HK-2 (cell line): ENCODE data around the gene SEMA4D.
"Not testable (repeated sequence)": the region's sequence is repeated elsewhere in the genome, so short reads cannot be mapped to it uniquely, and the experiment has no call there.

Experiments used
- DNase-seq: peaks from one replicate; pipeline ENCODE4 v3.0.0-alpha.2; 2018; ENCODE audit not compliant: unreplicated experiment

SEMA4D gene

DNA sequence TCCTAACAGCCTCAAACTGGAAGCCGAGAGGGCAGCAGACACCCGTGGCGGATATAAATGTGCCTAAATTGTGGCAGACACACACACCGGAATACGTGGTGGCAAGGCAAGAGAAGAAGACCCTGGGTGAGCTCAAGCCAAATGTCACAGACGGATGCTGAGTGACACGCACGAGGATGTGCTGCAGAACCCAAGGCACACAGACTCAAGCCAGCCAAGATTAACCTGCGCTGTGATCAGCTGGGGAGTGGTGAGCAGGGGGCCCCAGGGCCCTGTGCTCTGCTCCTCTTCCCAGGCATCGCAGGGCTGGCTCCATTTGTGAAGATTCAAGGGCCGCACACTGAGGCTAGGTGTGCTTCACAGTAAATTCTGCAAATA is 16.4 kb downstream of the SEMA4D start:
- DNase-seq = no peak

DNA sequence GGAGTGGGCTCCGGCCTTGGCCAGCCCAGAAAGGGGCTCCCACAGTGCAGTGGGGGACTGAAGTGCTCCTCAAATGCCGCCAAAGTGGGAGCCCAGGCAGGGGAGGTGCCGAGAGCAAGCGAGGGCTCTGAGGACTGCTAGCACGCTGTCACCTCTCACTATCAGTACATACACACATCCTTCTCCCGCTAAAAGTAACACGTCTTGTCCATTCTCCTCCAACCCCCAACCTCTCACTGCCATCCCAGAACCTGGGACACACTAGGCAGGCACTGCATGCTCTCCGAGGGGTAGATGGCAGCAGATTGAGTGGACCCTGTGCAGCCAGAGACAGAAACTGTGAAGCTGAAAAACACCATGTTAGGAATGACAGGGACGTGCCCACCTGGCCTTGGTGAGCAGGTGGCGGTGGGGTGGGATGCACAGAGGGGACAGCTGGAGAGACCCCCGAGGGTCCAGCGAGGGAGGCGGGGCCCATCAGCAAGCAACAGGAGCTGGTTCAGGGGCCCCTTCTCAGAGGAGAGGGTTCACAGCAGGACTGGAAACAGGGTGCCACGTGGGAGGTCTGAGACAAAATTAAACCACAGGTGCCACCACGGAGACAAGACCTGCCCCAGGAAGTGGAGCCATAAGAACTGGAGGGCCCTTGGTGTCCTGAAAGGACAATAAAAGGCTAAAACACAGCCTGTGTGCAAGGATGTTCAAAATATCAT is 16.9 kb downstream of the SEMA4D start:
- DNase-seq = no peak

DNA sequence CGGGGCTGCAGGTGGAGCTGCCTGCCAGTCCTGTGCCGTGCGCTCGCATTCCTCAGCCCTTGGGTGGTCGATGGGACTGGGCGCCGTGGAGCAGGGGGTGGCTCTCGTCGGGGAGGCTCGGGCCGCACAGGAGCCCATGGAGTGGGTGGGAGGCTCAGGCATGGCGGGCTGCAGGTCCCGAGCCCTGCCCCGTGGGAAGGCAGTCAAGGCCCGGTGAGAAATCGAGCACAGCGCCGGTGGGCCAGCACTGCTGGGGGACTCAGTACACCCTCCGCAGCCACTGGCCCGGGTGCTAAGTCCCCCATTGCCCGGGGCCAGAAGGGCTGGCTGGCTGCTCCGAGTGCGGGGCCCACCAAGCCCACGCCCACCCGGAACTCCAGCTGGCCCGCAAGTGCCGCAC is 17.5 kb downstream of the SEMA4D start:
- DNase-seq = not testable (repeated sequence)

DNA sequence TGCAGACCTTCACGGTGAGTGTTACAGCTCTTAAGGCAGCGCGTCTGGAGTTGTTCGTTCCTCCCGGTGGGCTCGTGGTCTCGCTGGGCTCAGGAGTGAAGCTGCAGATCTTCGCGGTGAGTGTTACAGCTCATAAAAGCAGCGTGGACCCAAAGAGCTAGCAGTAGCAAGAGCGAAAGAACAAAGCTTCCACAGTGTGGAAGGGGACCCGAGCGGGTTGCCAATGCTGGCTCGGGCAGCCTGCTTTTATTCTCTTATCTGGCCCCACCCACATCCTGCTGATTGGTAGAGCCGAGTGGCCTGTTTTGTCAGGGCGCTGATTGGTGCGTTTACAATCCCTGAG is 18.3 kb downstream of the SEMA4D start:
- not testable (repeated sequence) for DNase-seq

DNA sequence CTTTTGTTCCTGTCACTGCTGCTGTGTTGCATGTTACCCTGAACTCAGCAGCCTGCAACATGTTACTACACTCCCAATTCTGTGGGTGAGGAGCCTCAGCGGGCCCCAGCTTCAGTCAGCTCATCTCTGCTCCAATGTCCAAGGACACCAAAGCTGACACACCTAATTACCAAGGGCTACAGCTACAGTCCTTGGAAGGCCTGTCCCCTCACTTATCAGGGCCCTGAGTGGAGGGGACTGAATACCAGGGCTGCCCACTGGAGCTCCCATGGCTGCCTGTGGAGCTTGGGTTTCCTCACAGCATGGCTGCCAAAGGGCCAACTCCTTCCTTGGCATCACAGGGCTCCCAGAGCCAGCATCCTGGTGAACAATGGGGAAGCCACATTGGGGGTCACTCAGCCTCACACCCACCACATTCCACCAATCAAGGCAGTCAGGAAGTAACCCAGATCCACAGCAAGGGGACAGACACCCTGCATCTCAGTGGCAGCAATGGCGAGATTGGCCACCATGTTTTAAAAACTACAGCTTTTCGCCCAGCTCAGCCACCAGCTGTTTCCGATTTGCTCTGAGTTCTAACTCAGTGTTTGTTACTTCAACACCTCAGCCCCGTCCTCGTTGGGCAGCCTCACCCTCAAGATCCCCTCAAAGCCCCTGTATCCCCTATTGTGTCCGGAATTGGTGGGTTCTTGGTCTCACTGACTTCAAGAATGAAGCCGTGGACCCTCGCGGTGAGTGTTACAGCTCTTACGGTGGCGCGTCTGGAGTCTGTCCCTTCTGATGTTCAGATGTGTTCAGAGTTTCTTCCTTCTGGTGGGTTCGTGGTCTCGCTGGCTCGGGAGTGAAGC is 18.9 kb downstream of the SEMA4D start:
- no peak for DNase-seq

DNA sequence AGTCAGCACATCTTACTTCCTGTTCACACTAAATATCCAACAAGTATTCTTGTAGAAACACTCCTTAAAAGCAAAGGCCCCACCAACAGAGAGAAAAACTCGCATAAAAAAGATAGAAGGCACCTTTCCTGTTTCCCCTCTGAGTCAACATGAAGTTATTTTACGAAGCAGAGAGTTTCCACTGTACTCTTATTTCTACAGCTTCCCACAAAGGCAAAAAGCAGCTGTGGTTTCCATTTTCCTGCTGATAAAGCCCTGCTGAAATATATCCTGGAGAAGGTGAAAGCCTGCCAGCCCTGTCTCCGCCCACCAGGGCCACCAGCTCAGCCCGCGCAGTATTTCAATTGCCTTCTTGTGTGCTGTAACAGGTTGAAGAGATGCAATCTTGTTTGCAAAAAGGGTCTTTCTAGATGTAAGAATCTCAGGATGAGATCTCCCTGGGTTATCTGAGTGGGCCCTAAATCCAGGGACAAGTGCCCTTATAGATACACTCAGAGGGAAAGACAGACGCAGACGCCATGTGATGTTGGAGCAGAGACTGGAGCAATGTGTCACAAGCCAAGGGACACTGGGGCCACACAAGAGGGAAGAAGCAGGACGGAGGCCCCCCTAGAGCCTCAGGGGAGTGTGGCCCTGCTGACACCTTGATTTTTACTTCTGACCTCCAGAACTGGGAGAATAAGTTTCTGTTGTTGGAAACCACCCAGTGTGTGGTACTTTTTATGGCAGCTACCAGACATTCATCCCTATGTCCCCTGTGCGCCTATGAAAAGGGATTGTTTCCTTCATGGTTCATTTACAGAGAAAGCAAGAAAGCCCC is 19.9 kb downstream of the SEMA4D start:
- DNase-seq = peak; percentile 26

DNA sequence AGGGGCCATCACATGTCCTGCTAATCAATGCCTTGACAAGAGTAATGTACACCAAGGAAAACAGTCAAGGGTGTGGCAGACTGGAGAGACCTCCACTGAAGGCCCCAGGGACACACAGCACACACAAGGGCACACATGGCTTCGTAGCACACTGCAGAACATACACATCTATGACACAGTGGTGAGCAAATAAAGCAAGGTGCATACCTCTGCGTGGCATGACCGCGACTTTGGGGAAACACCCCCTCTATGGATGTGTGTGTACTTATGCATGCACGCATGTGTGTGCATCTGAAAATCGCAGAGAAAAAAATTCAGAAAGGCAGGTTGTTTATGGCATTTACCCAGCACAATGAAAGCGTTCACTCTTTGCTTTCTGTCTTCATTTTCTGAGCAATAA is 20.5 kb downstream of the SEMA4D start:
- DNase-seq = no peak

DNA sequence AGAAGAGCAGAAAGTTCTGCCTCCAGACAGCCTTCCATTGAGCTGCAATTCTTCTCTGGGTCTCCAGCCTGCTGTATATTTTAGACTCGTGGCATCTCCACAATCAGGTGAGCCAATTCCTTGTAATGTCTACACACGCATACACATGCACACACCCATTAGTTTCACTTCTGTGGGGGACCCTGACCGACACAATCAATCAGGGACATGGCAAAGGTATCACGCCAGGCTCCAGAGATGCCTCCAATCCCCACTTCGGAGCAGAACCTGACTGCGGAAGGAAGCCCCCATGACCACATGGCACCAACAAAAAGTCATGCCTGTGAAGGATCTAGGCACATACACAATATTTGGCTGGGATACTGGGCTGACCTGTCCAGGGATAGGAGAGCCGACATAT is 21.4 kb downstream of the SEMA4D start:
- DNase-seq = no peak

DNA sequence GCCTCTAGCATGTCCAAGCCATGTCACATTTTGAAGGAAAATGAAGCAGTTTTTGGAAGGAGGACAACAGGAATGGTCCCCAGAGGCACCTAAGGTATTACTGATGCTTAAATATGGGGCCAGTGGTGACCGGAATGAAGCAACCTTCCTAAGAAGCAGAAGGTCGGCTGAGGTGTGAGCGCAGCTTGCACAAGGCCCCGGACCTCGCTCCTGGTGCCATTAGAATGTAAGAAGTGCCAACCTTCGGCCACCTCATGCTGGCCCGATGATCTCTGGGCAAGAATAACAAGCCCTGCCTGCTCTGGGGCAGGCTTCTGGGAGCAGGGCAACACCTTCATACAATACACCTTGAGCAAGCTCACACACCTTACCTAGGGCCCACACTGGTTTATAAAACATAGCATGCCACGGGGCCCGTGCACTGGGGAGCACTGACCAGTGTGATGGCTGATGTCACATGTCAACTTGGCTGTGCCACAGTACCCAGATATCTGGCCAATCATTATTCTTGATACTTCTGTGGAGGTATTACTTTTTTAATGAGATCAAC is 21.9 kb downstream of the SEMA4D start:
- DNase-seq = no peak

DNA sequence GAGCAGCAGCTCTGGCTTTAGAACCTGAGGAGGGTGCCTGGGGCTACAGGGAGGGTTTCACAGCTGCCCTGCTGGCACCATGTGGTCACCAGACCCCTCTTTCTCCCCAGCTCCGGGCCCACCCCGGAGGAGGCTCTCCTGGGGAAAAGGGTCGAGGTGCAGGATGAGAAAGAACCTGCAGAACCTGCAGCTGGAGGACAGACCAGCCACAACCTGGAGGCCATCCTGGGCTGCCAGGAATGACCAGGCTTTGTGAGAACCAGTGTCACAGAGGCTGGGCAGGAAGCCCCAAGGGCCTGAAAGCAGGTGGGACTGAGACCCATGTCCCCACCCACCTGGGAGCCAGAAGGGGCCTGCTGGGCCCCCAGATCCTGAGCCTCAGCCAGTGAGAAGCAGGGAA is 23.0 kb downstream of the SEMA4D start:
- no peak for DNase-seq

DNA sequence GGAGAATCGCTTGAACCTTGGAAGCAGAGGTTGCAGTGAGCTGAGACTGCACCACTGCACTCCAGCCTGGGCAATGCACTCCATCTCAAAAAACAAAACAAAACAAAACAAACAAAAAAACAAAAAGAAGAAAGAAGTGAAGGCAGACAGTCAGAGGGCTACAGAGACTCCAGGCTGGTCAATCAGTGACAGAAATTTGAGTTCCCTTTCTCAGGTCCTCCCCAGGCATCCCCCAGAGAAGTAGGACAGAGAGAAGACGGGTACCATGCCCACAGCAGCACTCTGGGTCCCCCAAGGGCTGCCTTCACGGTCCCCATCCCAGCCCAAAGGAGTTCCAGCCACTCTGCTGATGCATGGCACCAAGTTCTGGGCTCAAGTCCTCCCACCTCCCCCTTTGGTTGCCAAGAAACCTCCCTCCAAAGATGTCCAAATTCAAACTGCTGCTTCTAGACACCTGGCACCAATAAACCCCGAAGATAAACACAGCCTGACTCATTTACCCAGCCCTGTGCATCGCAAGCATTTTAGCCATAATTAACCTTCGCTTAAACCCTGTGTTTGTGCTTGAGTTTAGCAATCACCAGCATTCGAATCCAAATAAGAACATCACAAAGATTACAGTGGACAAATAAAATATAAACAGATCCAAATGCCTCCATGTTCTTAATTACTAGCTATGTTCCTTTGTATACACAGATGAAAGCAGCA is 24.0 kb downstream of the SEMA4D start:
- DNase-seq = no peak

DNA sequence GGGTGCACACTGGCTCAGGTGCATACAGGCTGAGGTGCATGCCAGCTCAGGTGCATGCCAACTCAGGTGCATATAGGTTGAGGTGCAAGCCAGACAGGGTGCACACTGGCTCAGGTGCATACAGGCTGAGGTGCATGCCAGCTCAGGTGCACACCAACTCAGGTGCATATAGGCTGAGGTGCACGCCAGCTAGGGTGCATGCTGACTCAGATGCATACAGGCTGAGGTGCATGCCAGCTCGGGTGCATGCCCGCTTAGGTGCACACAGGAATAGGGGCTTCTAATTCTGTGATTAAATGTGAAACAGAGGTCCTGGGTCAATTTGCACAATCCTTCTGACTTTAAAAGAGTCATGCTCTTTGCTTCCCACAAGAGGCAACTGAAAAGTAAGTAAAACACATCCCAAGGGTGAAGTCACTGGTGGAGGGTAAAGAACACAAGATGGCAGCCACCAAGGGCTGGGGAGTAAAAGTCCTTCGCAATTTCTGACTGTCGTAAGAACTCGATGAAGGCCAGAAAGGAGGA is 26.1 kb downstream of the SEMA4D start:
- not testable (repeated sequence) for DNase-seq

DNA sequence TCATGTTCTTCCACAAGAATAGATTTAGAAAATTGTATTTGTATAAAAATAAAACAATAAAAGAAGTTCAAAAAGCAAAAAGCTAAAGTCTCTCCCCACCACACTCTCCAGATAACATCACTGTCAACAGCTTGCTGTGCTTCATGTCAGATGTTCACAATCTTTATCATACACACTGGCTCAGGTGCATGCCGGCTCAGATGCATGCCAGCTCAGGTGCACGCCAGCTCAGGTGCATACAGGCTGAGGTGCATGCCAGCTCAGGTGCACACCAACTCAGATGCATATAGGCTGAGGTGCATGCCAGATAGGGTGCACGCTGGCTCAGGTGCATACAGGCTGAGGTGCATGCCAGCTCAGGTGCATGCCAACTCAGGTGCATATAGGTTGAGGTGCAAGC is 26.5 kb downstream of the SEMA4D start:
- DNase-seq = no peak

DNA sequence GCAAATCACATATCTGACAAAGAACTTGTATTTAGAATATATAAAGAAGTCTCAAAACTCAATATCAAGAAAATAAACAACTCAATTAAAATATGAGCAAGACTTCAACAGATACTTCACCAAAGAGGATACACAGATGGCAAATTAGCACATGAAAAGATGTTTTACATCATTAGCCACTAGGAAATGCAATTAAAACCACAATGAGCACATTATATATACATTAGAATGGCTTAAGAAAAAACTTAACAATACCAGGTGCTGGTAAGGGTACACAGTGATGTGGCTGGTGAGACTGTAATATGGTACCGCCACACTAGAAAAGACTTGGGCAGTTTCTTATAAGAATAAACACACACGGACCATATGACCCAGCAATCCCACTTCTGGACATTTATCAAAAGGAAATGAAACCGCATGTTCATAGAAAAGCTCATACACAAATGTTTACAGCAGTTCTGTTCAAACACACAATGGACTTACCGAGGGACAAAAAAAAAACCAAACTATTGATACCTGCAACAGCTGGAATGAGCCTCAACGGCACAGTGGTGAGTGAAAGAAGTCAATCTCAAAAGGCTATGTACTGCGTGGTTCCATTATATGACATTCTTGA is 27.6 kb downstream of the SEMA4D start:
- no peak for DNase-seq

DNA sequence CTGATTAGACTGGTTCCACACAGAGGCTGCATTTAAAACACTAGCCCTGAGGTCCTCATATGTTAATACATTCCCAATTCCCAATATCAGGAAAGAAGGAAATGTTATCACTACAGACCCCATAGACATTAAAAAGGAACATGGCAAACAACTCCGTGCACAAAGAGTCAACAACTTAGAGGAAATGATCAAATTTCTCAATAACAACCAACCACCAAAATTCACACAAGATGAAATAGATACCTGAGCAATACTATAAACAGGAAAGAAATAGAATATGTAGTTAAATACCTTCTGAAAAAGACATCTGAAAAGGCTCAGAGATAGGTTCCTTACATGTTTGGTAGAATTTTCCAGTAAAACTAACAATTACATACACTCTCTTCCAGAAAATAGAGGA is 28.9 kb downstream of the SEMA4D start:
- DNase-seq = no peak

DNA sequence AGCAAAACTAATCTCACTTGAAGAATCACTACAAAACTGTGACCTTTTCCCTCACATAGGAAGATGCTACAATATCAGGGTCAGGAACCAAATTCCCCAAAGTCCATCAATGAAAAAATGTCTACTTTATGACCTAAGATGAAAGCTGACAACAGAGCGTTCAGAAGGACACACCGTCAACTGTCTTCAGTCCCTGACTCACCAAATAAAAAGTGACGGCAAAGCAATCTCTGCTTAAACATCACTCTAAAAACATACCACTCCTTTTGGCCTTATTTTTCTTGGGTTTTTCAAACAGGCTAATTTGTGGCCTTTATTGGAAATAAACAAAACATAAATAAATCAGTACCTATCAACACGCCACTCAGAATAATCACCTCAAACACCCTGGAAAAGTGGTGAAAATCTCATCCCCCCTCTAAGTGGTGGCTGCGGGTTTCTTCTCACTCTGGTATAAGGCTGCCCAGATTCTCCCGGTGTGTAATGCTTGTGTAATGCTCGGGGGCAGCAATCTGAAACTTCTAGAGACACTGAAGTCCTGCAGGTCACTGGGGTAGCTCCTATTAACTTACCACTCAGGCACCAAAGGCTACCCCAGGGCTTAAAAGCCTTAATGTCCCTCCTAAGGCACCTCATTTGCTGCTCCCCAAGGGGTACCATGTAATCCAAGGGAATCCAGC is 29.5 kb downstream of the SEMA4D start:
- DNase-seq = no peak

DNA sequence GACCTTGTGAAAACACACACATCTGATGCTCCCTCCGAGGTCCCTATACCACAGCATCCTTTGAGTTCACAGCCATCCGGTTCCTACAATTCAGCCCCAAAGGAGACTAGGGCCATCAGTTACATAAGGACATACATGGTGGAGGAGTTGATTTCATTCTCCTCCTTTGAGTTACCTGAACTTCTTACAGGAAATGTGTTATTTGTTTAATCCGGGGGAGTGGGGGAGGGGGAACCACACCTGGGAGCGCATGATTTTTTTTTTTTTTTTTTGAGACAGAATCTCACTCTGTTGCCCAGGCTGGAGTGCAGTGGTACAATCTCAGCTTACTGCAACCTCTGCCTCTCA is 30.7 kb downstream of the SEMA4D start:
- DNase-seq = no peak

DNA sequence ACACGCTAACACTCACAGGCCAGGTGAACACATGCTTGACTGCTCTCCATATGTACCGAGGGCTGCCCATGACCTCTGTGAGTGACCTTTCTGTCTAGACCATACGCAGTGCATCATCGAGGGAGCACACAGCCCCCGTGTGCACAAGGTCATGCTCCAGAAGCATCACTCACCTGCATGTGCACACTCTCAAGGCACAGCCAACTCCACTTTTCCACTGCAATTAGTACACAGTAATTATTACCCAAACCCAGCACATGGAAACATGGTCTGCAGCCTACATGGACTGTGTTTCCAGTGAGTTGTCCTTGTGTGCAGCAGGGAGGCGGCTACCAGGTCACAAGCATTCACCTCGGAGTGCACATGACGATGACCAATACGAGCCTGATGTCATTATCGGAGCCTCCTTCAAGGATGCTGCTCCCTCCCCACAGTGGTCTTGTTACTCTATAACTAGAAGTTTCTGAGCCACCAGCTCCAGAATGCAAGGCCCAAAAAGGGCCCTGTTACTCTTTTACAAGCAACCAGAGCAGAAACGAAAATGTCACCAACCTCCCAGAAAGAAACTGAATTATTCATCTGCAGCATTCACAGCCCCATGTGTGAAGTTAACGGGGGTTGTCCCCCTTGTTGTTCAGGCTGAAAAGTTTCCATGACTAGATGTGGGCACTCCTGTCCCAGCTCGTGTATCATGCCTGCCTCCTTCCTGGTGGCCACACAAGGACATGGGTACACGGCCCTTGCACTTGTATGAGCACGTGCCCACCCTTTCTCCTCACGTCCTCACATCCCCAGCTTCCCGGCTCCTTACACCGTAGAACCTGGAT is 31.2 kb downstream of the SEMA4D start:
- DNase-seq = peak; percentile 73

DNA sequence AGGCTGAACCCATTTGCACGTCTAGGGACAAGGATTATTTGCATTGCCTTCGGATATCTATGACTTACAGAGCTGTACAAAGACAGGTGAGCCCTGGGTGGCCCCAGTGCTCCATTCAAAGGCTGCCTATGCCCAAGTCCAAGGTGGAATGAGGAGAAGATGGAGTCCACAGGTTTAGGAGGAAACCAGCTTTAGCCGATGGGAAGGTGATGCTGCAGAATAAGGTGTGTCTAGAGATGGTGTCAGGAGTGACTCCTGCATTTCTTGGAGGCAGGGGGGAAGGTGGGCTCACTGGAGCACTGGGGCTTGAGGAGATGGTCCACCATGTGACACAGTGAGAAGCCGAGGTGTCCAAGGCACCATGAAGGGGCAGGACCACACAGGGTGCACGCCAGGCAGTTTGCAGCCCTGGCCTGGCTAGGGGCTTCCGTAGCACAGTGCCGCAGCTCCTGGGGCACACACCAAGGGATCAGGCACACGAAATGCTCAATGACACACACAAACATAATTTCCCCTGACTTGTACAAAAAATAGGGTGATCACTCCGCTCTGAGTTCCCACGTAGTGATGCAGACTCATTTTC is 32.1 kb downstream of the SEMA4D start:
- no peak for DNase-seq
